ENCODE data around the gene SIRPB2.
"Not testable (repeated sequence)": the region's sequence is repeated elsewhere in the genome, so short reads cannot be mapped to it uniquely, and the experiment has no call there.

SIRPB2 gene

DNA sequence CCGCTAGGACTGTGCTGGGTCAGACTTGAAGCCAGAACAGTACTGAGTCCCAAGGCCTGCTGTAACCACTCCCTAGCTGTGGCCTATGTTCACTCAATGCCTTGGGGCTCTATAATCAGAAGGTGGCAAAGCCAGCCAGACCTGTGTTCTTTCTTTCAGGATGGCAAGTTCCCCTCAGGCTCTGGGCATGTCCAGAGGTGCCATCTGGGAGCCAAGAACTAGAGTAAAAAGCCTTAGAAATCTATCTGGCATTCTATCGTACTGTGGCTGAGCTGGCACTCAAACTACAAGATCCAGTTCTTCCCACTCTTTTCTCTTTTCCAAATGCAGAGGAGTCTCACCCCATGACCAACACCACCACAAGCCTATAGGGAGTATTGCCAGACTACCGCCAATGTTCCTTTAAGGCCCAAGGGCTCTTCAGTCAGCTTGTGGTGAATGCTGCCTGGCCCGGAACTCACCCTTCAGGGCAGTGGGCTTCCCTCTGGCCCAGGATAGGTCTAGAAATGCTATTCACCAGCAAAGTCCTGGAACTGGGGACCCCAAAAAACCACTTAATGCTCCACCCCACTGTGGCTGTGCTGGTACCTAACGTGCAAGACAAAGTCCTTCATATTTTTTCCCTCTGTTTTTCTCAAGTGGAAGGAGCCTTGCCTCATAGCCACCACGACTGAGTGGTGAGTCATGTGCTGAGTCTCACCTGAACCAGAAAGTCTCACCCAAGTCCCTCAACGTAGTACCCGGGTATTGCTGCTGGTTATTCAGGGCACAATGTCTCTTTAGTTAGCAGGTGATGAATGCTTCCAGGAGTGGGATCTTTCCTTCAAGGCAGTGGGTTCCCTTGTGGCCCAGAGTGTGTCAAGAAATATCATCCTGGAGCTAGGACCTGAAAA, 8.6 kb upstream of the SIRPB2 start:
- no peak for DNase-seq (ENCODE audit: low spot score)

DNA sequence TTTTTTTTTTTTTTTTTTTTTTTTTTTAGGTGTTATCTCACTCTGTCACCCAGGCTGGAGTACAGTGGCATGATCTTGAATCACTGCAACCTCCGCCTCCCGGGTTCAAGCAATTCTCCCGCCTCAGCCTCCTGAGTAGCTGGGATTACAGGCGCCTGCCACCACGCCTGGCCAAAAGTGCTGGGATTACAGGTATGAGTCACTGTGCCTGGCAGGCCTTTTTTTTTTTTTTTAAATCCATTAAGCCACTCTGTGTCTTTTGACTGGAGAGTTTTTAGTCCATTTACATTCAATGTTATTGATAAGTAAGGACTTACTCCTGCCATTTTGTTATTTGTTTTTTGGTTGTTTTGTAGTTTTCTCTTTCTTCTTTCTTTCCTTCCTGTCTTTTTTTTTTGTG, 6.2 kb upstream of the SIRPB2 start:
- DNase-seq (ENCODE audit: low spot score), result not testable (repeated sequence)

DNA sequence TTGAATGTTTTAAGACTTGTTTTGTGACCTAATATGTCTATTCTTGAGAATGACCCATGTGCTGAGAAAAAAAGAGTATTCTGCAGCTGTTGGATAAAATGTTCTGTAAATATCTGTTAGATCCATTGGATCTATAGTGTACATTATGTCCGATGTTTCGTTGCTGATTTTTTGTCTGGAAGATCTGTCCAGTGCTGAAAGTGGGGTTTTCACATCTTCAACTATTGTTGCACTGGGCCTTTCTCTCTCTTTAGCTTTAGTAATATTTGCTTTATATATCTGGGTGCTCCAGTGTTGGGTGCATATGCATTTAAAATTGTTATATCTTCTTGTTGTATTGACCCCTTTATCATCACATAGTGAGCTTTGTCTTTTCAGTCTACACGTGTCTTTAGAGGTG, 5.7 kb upstream of the SIRPB2 start:
- no peak for DNase-seq (ENCODE audit: low spot score)

GRCh38 chr20:1494436-1494835, 3.2 kb upstream of the SIRPB2 start:
- DNase-seq (ENCODE audit: low spot score), result no peak

GRCh38 chr20:1493536-1493935, 2.3 kb upstream of the SIRPB2 start:
- DNase-seq (ENCODE audit: low spot score), result no peak

DNA sequence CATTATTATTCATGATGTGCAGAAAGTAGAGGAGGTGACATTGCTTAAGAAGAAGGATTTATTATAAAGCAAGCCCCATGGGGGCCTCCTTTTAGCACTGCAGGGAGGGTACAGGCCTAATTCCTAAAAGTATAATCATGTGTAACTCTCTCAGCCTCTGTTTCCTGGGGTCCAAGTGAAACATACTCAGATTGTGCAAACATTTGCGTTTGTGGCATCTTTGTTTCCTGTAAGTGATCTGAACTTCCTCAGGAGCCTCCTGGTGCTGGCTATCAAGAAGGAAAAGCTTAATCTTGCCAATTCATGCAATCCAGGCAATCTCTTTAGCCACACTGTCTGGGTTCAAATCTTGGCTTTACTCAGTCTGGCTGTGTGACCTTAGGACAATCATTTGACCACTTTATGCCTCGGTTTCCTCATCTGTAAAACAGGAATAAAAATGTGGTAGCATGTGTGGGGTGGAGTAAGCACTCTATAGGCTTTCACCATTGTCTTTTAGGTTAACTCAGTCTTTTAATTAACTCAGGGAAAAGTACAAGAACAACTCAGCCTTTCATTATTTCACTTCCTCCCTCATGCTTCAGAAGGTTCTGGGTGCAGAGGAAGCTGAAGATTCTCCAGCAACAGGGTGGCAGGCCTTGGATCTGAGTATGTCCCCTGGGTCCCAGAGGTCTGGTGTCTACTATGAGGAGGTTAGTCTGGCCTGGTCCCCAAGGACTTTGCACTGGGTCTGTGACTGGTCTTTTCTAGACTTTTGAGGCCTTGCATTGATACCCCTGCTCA, 831 bp upstream of the SIRPB2 start:
- DNase-seq (ENCODE audit: low spot score), result no peak

DNA sequence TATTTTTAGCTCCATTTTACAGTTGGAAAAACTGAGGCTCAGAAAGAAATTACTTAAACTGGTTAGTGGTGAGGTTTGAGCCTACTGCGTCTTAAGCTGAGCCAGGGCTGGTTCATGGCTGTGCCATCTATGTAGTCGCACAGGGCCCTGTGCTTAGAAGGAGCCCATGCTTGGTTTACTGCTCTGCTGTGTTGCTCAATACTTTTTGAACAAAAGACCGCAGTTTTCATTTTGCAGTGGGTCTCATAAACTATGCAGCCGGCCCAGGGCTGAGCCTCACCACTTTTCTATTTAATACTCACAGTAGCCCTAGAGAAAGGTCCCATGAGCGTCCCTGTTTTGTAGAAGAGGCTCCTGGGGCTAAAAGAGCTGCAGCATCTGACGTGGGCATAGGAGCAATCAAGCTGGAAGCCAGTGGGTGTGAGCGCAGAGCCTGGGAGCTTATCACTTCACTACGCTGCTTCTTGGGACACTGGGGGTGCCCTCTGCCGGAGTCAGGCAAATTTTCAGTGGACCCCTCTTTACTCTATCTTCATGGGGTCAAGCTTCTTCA, 501 bp downstream of the SIRPB2 start:
- no peak for DNase-seq (ENCODE audit: low spot score)

DNA sequence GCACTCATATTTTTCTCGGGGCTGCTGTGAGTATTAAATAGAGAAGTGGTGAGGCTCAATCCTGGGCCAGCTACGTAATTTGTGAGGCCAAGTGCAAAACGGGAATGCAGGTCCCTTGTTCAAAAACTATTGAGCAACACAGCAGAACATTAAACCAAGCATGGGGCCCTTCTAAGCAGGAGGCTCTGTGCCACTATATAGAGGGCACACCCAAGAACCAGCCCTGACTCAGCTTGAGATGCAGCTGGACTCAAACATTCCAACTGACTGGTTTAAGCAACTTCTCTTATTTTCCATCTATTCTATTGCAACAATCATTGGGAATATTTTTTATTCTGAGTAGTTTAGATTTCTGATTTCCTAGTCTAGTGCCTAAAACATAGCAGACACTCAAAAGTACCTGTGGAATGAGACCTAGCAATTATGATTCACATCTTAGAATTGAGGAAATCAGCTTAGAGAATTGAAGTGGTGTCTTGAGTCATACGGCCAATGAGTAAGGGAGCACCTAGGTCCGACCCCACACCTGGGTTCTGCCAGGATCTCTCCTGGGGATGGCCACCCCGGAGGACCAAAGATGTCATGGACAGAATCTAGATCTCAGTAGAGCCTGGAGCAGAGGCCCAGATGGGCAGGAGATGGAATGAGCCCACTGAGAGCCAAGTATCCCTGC, 1.3 kb downstream of the SIRPB2 start:
- DNase-seq (ENCODE audit: low spot score), result no peak

GRCh38 chr20:1489325-1489724, 1.9 kb downstream of the SIRPB2 start:
- DNase-seq (ENCODE audit: low spot score), result no peak

DNA sequence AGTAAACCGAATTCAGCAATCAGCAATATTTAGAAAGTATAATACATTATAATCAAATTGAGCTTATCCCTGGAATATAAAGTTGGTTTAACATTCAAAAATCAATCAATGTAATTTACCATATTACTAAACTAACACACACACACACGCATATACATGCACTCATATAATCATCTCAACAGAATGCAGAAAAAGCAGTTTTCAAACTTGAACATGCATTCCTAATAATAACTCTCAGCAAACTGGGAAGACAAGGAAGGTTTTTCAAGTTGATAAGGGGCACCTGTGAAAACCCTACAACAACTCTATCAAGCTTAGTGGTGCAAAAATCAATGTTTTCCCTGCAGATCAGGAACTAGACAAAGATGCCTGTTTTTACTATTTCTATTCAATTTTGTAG, 4.7 kb downstream of the SIRPB2 start:
- DNase-seq (ENCODE audit: low spot score), result no peak

DNA sequence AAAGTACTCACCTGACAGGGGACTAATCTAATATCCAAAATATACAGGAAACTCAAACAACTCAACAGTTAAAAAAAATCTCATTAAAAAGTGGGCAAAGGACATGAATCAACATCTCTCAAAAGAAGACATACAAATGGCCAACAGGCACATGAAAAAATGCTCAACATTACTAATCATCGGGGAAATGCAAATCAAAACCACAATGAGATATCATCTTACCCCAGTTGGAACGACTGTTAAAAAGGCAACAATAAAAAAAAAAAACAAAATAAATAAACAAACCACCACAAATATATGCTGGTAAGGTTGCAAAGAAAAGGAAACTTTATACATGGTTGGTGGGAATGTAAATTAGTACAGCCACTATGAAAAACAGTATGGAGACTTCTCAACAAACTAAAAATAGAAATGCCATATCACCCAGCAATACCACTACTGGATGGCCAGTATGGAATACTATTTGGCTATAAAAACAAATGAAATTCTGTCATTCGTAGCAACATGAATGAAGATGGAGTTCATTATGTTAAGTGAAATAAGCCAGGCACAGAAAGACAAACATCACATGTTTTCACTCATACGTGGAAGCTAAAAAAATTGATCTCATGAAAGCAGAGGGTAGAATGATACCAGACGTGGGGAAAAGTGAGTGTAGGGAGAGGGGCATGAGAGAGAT, 6.6 kb downstream of the SIRPB2 start:
- DNase-seq (ENCODE audit: low spot score), result no peak

DNA sequence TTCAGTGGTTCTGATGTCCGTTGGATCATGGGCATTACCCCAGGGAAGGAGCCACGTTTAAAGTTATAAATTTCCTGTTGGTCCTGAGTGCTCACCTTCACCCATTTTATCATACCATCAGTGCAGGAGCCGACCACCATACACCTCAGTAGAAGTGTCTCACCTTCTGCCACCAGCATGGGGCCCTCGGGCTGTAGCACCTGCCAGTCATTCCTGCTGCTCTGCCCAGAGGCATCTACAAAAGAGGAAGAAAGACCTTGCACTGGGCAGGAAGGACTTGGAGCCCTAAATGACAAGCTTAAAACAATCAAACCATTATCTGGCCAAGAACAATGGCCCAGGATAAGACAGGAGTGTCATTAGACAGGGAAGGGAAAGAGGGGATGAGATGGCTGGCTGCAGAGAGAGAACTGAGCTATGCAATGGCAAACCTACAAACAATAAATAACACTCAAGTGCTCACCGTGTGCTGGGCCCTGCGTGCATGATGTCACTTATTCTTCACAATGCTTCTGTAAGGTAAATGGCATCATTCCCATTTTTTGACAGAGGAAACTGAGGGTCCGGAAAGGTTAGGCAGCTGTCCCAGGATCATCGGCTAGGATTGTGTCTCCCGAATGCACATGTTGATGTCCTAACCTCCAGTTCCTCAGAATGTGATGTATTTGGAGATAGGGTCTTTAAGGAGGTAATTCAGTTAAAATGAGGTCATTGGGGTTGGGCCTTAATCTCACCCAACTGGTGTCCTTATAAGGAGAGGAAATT, 11.2 kb downstream of the SIRPB2 start:
- no peak for DNase-seq (ENCODE audit: low spot score)

DNA sequence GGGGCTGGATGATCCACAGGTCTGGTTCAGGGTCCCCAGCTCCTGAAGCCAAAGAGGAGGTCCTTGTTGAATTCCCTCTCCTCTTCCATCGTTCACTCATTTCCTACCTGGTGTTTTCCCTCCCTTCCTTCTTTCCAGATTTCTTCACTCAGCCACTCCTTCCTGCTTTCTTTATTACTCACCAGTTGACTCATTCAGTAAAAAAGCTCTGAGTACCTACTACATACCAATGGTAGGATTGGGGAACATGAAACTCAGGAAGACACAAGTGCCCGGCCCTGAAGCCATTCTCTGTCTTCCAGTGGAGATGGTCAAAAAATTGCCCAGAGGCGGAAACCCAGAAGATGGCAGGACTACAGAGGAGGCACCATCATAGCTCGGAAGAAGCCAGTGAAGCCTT, 12.7 kb downstream of the SIRPB2 start:
- no peak for DNase-seq (ENCODE audit: low spot score)

DNA sequence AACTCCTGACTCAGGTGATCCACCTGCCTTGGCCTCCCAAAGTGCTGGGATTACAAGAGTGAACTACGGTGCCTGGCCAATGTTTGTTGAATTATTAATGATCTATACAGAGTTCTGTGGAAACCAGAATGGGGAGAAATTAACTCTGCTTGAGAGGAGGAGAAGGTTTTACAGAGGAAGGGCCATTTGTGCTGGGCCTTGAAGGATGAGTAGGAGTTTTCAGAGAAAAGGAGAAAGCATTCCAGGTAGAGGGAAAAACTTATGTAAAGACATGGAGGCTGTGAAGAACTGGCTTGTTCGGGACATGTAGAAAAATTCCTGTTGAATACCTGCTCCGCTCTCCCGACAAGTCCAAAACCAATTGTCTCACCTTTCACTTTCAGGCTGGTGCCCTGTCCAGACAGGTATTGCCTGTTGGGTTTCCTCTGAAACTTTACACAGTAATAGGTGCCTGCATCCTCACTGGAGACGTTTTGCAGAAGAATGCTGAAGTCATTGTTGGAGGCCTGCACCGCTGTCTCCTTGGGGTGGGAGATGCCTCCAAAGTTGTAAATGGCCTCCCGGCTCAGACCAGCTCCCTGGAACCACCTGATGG, 13.2 kb downstream of the SIRPB2 start:
- DNase-seq (ENCODE audit: low spot score), result no peak

- DNase-seq (ENCODE audit: low spot score), result no peak
These were observed 16.2 kb downstream of the SIRPB2 start for GRCh38 chr20:1474817-1475603.

- no peak for DNase-seq (ENCODE audit: low spot score)
These were observed 16.9 kb downstream of the SIRPB2 start for GRCh38 chr20:1474325-1474724.

DNA sequence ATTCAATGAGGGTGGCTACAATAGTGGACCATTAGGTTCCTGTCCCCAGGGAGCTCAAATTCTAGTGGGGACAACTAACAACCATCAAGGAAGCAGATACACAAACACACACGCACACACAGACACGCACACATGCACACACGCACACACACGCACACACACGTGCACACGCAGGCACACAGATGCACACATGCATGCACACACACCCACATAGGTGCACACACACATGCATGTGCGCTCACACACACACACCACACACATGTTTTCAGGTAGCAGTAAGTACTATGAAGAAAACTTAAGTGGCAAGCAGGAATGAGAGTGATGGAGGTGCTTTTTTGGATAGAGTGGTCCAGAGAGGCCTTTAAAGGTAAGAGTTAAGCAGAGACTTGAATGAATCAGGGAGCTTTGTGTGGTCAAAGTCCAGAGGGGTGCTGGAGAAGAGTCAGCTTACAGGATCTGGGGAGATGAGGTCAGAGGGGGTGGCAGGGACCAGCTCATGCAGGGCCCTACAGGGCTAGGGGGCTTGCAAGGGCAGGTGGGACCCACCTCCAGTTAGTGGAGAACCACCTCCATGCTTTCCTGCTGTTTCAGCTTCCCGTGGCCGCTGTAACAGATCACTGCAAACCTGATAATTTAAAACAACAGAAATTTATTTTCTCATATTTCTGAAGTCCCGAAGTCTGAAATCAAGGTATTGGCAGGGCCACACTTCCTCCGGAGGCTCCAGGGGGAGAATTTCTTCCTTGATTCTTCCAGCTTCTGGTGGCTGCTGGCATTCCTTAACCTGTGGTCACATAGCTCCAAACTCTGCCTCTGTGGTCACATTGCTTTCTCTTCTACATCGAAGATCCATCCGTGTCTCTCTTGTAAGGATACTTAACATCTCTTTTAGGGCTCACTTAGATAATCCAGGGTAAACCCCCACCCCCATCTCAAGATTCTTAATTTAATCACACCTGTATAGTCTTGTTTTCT, 17.7 kb downstream of the SIRPB2 start:
- DNase-seq (ENCODE audit: low spot score), result no peak

- no peak for DNase-seq (ENCODE audit: low spot score)
These were observed 18.5 kb downstream of the SIRPB2 start for GRCh38 chr20:1472556-1473245.

Measured in globus pallidus (tissue), 1 donor.